Stimulated activated CD8-positive, alpha-beta memory T cell treated with anti-CD3 and anti-CD28 coated beads, Interleukin-12 subunit alpha, Interleukin-12 subunit beta, amount 100 ng/mL, for 24 hours (primary cell): ENCODE measurements around the gene CPA2.

Source experiments
- DNase-seq: peaks from one replicate; pipeline ENCODE4 v3.0.0-alpha.2; 2020; ENCODE audit errors: extremely low read depth

CPA2 gene

DNA sequence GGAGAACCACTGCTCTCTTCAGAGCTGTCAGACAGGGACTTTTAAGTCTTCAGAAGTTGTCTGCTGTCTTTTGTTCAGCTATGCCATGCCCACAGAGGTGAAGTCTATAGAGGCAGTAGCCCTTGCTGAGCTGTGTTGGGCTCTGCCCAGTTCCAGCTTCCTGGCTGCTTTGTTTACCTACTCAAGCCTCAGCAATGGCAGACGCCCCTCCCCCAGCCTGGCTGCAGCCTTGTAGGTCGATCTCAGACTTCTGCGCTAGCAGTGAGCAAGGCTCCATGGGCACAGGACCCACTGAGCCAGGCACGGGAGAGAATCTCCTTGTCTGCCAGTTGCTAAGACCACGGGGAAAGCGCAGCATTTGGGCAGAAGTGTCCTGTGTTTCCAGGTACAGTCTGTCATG is 12.1 kb upstream of the CPA2 start:
- DNase-seq, result no peak

DNA sequence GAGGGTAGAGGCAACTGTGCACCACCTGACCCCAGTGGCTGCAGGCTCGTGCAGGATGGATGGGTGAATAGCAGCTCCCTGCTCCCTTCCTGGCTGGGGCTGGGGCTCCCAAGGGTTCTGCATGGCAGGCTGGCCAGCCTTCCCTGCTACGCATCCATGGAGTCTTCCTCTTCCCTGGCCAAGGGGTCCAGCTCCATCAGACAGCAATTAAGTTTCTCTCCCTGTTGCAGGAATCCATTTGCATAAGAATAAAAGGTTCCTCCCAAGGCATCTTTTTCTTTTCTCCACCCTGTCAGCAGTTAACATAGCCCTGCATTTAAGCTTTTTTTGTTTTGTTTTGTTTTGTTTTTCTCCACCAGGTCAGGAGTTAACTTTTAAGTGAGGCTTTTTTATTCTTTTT is 10.0 kb upstream of the CPA2 start:
- no peak for DNase-seq

DNA sequence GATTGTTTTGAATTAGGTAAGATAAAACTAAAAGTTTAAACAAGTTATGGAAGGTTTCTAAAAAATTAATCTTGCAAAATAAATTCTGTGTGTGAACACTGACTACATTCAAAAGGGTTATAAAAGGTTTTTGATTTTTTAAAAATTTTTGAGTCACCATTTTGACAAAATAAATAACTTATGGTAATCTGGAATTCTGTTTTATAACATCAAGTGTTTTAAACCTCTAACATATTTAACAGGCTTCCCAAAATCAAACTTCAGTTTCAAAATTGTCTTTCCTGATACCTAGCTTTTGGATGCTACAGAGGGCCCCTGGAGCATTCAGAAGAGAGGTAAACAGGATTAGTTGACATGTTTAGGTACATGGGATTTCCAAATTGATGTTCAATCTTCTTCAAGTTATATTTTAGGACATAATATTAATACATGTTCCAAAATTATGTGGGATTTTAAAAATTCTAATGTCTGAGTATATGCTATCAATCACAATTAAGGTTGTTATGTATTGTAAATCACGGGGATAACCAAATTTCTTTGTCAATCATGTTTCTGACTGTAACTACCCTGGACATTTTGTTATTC is 8.1 kb upstream of the CPA2 start:
- DNase-seq, result no peak

DNA sequence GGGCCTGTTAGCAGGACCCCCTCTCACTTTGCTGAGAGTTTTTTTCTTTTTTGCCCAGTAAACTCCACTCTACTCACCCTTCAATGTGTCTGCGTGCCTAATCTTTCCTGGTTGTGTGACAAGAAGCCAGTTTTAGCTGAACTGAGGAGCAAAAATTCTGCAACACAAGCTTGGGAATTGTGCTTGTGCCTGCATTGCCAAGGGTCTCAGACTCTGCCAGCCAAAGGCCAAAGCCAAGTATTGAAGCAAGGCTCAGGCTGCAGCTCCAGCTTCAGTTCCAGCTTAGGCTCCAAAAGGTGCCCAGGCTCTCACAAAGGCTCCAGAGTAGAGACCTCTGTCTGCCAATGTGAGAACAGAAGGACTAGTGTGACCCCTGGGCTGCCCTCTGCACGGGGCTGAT is 4.2 kb upstream of the CPA2 start:
- DNase-seq, result no peak

DNA sequence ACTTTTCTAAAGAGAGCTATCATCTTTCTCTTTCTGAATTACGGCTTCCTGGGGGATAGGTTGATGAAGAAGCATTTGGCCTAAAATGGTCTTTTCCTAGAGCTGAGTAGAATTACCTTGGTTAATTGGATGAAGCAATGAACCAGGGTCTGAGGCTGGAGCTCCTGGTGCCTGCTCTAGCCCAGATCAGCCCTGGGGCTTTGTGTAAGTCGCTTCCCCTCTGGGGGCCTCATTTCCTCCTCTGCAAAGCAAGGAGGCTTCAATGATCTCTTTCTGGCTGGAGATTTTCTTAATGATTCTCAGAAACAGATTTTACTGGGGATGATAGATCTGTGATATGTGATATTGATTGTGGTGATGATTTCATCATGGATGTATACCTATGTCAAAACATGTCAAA is 3.5 kb upstream of the CPA2 start:
- DNase-seq, result no peak

DNA sequence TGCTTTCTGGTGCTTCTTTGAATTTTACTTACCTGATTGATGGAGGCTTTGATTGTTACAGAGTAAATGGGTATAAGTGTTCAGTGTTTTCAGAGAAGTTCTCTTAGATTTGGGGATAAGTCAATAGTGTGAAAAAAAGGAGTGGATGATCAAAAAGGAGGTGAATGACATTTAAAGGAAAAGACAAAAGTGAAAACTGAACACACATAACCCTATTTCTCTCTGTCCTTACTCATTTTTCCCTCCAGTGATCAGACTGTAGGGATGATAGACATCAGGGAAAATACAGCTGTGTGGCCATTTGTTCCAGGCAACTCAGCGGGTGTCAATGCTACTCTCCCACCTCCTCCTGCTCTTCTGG is 278 bp downstream of the CPA2 start:
- DNase-seq, result no peak

DNA sequence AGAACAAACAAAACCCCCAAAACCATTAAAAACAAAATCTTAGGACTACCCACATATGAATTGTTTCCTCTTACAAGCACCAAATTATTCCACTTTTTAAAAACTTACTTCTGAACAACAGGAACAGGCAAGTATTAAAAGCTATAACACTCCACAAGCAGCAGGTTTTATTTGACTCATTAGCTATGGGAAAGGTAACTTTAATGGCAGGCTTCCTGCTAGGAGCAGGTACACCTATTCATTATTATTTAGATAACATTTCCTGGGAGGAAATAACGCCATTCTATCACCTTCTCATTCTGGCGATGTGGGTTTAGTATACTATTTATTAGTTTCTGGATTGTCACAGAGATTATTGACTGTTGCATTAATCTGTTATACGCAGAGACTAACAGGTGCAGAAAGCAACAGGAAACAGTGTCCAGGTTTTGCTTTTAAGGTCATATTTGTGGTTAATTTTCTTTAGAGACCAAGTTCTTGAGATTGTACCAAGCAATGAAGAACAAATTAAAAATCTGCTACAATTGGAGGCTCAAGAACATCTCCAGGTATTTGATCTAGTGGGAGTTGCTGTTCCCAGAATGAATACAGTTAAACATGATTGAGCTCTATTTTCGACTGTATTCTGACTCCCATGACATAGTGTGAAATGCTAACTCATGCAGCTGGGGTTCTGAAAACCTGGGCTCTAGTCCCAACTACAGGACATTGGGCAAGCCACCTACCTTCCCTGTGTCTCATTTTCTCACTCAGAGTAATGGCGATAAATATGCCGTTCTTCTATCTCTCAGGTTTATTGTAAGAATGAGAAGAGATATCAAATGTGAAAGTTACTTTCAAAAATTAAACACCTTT is 2.0 kb downstream of the CPA2 start:
- DNase-seq, result no peak

DNA sequence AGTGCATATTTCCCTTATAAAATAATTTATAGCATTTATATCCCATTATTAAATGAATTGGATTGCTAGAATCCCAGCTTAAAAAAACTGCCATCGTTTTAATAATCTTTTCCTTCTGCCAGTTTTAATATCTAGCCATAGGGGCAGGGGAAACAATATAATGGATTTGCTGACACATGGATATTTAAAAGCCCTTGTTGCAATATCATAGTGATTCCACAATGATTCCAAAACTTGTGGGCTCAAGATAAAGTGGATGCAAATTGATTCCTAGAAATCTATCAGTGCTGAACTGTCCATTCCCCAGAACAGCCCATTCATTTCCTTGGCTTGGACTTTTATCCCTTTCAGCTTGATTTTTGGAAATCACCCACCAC is 2.6 kb downstream of the CPA2 start:
- DNase-seq, result no peak

DNA sequence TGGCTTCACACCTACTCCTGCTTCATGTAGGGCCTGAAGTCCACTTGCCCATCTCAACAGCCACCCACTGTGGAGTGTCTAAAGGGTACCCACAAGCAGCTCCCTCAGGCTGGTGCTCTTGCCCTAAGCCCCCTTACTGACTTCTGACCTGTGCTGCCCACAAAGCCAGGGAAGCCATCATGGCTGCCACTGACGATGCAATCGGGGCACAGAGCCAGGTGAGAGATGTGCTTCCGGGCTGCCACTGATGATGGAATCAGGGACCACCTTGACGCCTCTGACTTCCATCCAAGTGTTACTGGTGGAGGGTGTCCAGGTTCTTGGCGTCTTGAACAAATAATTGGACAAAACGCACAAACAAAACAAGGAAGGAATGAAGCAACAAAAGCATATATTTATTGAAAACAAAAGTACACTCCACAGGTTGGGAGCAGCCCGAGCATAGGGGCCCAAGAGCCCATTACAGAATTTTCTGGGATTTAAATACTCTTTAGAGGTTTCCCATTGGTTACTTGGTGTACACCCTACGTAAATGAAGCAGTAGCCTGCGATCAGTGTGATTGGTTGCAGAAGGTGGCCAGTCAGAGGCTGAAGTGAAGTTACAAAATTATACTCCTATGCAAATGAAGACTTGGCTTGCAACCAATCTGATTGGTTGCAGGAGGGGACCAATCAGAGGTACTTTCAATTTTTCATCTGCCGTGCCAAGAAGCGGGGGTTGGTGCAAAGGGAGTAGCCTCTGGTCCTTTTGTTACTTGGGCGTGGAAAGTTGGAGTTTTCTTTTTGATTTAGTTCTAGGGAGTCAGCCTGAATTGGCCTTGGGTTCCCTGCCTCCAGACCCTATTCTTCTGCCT is 4.5 kb downstream of the CPA2 start:
- no peak for DNase-seq

DNA sequence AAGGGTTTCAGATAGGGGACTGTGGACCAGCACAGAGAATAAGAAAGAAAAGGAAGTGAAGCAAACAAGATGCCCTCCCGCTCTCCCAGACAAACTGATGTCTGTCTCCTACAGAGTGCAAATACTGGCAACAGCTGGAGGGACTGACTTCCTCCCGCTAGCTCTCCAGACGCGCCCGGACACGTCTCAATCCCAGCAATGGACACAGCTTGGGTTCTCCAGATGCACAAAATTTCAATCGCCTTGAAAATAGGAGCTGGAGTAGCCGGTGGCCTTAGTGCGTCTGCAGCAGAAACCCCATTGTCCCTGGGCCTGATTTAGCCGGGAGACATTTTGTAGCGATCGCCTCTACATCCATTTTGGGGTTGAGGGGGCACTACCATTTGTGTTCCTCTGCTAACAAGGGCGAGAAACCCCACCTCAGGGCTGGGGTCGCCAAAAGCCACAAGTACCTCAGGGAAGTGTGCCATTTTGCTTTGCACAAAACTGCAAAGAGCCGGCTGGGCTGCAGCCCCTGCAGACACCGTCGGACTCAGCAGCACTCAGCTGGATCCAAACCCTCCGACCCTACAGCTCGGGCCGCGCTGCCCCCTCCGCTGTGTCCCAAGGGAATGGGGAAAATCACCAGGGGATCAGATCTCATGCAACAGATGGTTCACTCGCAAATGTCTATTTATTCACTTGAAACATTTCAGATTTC is 5.9 kb downstream of the CPA2 start:
- no peak for DNase-seq

DNA sequence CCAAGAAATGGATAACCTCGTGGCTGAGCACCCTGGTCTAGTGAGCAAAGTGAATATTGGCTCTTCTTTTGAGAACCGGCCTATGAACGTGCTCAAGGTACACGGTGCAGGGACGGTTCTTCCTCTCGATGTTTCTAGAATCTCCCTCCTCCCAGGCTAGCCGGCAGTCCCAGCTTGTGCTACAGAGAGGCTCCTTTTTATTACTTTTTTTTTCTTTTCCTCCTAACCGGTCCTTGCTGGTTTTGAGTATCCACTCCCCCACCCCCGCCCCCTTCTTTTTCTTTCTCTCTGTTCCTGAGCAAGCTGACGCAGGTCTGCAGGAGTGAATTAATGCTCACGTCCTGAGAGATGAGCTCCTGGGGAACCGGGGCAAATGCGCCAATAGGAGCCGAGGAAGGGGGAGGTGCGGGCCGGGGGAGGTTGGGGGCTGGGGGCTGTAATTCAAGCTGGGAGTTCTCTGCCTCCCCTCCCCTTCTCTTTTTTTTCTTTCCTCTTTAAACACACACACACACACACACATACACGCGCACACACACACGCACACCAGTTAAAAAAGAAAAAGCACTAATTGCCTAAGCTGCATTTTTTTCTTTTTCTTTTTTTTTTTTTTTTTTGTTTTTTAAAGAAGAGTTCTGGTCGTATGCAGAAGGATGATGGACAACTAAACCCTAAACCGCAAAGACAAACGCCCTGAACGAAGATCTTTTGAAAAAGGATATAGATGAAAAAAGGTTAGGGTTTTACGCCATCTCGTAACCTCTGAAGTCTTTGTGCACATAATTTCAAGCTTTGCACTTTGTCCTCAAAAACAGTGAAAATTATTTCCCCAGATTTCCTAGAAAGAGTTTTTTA is 6.6 kb downstream of the CPA2 start:
- DNase-seq, result no peak

DNA sequence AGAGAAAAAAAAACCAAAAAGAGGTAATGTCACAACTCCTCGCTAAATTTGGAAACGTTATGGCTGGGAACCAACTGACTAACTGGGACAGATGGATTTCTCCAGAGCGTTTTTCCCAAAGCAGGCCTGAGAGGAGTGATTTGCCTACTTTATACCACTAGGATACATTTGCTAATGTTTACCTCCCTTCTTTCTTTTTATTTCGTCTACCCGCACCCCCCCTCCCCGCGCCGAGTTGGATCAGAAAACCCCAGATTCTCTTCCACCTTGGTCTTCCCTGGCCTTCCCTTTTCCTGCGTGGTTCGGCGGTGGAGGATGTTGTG is 7.2 kb downstream of the CPA2 start:
- no peak for DNase-seq

DNA sequence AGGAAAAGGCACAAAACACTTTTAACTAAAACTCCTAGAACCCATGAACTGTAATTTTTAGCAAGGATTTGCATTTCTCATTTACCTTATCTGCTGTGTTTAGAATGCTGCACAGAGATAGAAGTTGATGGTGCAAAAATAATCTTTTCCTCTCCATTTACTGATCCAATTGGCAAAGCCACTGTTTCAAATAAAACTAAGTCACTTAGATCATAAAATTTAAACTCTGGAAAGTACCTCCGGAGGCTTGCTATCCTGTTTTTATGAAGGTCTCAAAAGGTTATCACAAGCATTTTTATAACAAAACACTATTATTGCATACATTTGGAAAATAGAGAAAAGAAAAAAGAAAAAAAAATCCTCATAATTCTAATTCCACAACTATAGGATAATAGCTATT is 7.6 kb downstream of the CPA2 start:
- no peak for DNase-seq

DNA sequence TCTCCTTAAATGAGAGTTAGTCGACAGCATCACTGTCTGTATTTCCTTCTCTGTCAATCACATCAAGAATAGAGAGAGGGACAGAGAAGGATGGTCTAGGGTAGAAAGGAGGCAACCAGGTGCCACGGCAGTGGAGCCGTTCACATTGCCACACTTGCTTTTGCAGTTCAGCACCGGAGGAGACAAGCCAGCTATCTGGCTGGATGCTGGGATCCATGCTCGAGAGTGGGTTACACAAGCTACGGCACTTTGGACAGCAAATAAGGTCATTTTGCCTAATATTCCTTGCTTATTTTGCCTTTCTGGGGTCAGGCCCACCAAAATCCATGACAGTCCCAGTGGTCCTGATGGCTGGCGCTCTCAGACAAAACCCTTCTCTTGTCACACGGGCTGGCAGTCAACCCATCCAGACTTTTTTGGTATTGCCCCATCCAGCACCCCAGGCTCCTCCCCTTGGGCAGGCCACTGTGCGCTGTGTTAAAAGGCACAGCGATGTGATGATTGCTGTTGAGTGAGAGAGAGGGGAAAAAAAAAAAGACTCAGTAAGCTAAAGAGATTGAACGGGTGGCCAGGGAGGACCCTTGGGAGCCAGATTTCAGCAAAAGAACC is 8.4 kb downstream of the CPA2 start:
- no peak for DNase-seq

DNA sequence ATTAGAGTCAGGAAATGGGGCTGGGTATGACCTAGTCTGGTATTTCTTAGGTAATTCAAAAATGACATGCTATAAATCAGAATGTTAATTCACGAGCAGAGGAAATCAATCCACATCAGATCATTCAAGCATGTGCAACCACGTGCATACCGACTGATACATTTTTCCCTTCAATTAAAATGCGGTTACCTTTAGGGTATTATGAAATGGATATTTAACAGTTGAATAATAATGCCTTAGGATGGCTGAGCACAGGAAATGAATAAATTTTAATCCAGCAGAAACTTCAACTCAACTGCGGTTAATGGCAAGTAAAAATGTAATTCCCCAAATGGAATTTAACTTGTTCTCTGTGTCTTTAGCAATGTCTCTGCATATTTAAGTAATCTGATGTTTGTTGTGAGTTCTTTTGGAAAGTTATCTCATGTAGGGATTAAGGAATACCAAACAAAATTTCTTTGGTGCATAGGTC is 9.2 kb downstream of the CPA2 start:
- DNase-seq, result no peak

DNA sequence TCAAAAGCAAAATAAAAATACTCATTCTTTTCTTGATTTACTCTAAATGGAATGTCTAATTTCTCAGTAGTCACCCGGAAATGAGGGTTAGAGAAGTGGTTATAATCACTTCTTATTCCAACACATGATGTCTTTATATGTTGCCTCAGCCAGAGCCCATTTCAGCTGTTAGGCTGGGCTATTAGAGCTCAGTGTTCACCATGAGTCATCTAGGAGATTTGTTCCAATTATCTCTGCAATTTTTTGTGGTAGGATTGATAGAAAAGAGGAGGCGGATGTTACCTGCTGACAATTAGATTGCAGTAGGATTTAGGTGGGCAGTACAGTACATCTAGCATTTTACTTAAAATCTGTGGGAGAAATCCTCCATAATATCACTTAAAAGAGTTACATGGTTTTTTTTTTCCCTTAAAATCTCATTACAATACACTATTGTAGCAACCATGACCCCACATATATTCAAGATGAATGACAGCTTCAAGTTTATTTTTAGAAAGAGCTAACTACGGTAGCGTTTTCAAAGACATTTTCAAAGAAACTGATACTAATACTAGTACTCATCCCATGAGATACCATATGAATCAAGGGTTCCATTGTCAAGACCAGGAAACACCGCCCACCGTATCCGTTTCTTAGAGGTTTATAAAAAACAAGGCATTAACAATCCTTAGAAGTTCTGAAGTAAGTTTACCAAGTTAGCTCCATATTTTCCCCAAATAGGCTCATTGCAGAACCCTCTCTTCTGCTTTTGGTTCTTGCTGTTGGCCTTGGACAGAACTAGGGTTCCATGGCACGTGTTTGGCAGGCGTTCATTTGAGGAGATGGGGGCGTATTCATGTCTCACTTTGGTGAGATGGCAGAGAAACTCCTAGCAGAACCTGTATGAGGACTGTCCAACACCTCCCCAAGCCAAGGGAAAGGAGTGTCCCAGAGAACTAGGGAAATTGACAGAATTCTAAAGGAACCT is 10.4 kb downstream of the CPA2 start:
- DNase-seq, result peak; percentile 5

DNA sequence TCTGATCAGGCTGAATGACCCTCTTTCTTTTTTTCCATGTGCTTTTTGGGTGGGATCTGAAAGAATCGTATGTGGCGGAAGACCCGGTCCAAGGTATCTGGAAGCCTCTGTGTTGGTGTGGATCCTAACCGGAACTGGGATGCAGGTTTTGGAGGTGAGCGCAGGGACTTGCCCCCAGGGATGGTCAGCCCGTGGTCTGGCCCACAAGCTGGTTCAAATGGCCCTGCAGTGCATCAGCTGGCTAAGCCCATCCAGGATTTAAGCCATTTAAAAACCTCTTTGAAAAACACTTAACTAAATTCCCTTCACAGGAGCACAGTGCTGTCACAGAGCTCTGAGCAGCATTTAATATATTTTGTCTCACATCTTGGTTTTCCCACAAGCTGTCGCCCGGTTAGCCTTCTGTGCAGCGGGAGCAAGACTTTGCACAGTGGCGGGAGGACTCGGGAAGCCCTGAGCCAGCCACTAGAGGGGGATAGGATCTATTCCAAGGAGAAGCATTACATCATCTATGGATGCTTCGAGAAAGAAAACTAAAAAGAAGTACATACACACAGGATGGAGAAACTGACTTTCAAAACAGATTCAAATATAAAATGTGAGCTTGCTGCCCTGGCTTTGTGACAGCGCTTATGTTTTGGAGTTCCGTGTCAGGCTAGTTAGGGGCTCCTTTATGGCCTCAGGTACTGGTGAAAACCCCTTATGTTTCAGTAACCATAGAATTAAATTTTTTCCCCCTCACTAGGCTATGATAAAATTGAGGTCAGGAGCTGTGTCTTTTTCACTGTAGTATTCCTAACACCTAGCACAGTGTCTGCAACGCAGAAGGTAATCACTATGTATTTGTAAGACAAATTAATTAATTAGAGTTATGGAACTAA is 11.3 kb downstream of the CPA2 start:
- no peak for DNase-seq

DNA sequence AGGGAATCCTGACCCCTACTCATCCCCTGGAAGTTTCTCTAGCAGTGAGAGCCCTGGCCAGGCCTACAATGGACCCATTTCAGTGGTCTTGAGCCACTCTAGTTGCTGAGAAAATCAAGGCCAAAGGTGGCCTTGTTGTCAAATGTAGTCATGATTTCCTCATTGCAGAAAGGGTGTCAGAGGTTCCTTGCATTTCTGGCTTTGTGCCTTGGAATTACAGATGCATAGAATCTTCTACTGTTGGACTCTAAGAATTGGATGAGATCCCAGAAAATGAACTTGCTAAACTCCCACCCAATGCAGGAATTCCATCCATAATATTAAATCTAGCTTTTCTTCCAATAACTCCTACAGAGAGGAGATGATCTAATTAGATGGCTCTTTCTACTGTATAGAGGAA is 12.2 kb downstream of the CPA2 start:
- DNase-seq, result no peak

DNA sequence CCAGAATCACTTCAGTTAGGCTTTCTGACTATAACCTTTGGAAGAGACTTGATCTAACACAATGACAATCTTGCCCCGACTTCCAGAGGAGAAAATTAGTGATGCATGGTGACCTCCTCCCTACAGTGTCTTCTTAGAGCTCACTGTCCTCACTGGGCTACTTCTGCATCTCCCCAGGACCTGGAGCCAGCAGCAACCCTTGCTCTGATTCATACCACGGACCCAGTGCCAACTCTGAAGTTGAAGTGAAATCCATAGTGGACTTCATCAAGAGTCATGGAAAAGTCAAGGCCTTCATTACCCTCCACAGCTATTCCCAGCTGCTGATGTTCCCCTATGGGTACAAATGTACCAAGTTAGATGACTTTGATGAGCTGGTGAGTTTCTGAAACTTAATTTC is 12.6 kb downstream of the CPA2 start:
- no peak for DNase-seq
